HAP-1 (cell line): Measurements from ENCODE around the gene EPHB4.

Experiments used
- DNase-seq, 2 experiments: peaks; one replicate each; pipeline ENCODE4 v3.0.0-alpha.2; 2016 to 2020; ENCODE audit warnings: low spot score in 2 of 2
- H3K27me3 ChIP-seq: fragments of 250-450 bp; sonication (Bioruptor Pico); 2 replicates; pipeline ENCODE4 v1.5.1; 2020; ENCODE audit warnings: low read depth, mild to moderate bottlenecking, moderate library complexity
- H3K36me3 ChIP-seq: fragments of 250-450 bp; sonication (Bioruptor Pico); replicated peaks from 2 replicates; pipeline ENCODE4 v1.5.1; 2020; ENCODE audit warnings: mild to moderate bottlenecking
- H3K4me1 ChIP-seq: fragments of 250-450 bp; sonication (Bioruptor Pico); 2 replicates; pipeline ENCODE4 v1.5.1; 2020; ENCODE audit warnings: mild to moderate bottlenecking
- H3K4me3 ChIP-seq: fragments of 250-450 bp; sonication (Bioruptor Pico); 2 replicates; pipeline ENCODE4 v1.5.1; 2020; ENCODE audit warnings: mild to moderate bottlenecking, moderate library complexity
- H3K9me3 ChIP-seq: fragments of 250-450 bp; sonication (Bioruptor Pico); 2 replicates; pipeline ENCODE4 v1.5.1; 2020; ENCODE audit warnings: mild to moderate bottlenecking, moderate library complexity
- in situ Hi-C: fragments of 300-500 bp; cut with MboI; formaldehyde crosslinking; loops from 3 replicates; pipeline ENCODE4 v1.14.3; 2020; ENCODE audit warnings: low sequenced_read_pairs, inconsistent platforms, mixed read lengths

EPHB4 gene

DNA sequence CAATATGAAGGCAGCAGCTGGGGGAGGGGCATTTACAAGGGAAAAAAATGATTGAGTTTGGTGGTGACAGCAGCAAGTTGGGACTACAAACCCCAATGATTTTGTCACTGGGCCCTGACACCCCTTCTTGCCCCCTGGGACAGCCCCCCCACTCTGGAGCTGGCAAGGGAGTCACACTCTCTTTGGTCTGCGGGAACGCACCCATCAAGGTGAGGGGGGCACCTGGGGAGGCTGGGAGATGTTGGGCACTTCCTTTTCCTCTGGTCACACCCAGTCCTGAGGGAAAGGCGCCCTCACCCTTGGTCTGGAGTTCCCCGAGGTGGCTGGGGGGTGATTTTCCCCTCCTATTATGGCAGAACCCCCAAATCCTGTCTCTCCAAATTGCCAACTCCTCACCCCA, 24.4 kb downstream of the EPHB4 start:
- Histone ChIP-seq H3K27me3 (no peaks in the 10 kb centered on the region), H3K36me3 (peaks cover 39% of the 10 kb centered on the region), H3K4me1 (no peaks in the 10 kb centered on the region), H3K4me3 (no peak overlapping the region), H3K9me3 (no peaks in the 10 kb centered on the region)
- no peak for DNase-seq
- in situ Hi-C loops = no loop called here

DNA sequence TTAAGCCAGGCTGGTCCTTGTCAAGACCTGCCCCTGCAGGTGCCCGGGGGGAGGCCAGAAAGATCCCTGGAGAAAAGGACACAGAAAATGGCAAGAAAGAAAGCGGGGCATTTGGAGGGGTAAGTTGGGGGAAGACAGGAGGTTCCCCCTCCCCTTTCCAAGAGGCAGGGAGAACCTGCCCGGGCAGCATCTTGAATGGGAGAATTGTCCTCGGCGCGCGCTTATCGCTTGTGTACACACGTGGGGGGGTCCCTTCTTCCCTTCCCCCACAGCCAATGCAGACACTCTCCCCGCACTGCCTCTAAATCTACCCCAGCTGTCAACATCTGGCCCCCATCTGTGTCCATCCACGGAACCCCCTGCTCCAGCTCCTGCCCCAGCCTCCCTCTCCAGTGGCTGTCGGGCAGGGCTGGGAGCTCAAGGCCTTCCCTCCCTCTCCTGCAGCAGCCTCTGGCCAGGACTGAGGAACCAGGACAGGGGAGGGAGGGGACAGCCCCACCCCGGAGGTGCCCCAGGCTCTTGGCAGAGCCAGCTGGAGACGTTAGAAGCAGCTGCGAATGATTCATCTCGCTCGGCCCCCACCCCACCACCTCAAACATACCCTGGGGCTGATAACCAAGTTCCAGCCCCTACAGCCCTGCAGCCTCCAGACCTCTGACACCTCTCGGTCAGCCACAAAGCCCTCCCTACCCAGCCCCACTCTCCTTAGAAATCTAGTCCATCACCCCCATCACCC, 25.3 kb downstream of the EPHB4 start:
- Histone ChIP-seq H3K36me3 (peaks cover 36% of the 10 kb centered on the region), H3K4me3 (no peak overlapping the region), H3K4me1 (no peaks in the 10 kb centered on the region), H3K27me3 (no peaks in the 10 kb centered on the region), H3K9me3 (no peaks in the 10 kb centered on the region)
- DNase-seq = no peak
- in situ Hi-C loops = no loop called here

DNA sequence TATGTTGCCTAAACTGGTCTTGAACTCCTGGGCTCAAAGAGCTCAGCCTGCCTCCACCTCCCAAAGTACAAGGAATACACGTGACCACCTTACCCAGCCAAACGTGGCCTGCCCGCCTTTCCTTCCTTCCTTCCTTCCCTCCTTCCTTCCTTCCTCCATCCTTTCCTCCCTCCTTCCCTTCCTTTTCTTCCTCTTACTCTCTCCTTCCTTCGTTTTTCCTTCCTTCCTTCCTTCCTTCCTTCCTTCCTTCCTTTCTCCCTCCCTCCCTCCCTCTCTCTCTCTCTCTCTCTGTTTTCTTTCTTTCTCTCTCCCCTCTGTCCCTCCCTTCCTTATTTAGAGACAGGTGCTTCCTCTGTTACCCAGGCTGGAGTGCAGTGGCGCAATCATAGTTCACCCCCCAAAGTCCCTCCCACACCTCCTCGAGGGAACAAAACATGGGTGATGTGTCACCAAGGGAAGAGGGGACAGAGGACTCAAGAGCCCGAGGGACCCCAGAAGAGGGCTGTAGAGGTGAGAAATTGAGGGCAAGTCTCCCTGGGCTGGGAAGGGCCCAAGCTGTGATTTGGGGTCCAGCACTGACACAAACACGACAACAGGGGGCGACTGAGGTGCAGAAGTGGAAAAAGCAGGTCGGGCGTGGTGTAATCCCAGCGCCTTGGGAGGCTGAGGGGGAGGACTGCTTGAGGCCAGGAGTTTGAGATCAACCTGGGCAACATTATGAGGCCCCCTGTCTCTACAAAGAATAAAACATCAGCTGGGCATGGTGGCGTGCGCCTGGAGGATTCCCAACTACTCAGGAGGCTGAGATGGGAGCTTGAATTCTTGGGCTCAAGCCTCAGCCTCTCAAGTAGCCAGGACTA, 28.1 kb downstream of the EPHB4 start:
- no peaks in the 10 kb centered on the region for H3K9me3 ChIP-seq
- H3K27me3 ChIP-seq = 0 out of 2 replicates have a peak, but pooled peaks cover 3% of the 10 kb centered on the region
- in situ Hi-C loops = no loop called here
- H3K4me1 ChIP-seq = no peaks in the 10 kb centered on the region
- DNase-seq = peak; percentile 24 to 83
- peaks cover 14% of the 10 kb centered on the region for H3K36me3 ChIP-seq
- H3K4me3 ChIP-seq = no peak overlapping the region

- no peaks in the 10 kb centered on the region for H3K36me3 ChIP-seq
- H3K4me1 ChIP-seq = no peaks in the 10 kb centered on the region
- no peak overlapping the region for H3K4me3 ChIP-seq
- no peak for DNase-seq
- no peaks in the 10 kb centered on the region for H3K9me3 ChIP-seq
- peaks cover 3% of the 10 kb centered on the region; the same call in 1 of the 2 replicates for H3K27me3 ChIP-seq
- in situ Hi-C loops = no loop called here
Measured at GRCh38 chr7:100794741-100795140, 32.6 kb downstream of the EPHB4 start.

DNA sequence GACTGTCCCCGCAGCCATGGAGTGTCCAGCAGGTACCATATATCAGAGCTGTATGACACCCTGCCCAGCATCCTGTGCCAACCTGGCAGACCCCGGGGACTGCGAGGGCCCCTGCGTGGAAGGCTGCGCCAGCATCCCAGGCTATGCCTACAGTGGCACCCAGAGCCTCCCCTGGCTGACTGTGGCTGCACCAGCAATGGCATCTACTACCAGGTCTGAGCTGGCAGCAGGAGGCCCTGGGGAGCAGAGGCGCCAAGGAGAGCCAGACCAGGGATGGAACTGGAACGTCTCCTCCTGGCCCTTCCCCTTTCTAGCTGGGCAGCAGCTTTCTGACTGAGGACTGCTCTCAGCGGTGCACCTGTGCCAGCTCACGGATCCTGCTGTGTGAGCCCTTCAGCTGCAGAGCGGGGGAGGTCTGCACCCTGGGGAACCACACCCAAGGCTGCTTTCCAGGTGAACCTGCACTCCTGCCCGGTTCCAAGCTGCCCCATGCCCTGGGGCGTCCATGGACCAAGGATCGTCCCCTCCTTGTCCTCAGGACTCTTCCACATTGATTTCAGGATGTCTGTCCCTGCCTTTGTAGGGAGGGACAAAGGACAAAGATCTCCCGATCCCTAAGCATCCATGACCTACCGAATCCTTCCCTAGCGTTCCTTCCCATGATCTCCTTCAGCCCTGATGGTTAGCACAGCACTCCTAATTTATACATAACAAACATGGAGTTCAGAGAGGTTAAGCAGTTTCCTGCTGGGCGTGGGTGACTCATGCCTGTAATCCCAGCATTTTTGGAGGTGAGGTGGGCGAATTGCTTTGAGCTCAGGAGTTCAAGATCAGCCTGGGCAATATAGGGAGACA, 33.3 kb downstream of the EPHB4 start:
- no peaks in the 10 kb centered on the region for H3K36me3 ChIP-seq
- no peak overlapping the region for H3K4me3 ChIP-seq
- peaks cover 3% of the 10 kb centered on the region; the same call in 1 of the 2 replicates for H3K27me3 ChIP-seq
- H3K9me3 ChIP-seq = no peaks in the 10 kb centered on the region
- no peak for DNase-seq
- in situ Hi-C loops = no loop called here
- no peaks in the 10 kb centered on the region for H3K4me1 ChIP-seq

- no peak overlapping the region for H3K4me3 ChIP-seq
- no peaks in the 10 kb centered on the region for H3K9me3 ChIP-seq
- peaks cover 3% of the 10 kb centered on the region; the same call in 1 of the 2 replicates for H3K27me3 ChIP-seq
- H3K36me3 ChIP-seq = no peaks in the 10 kb centered on the region
- in situ Hi-C loops = no loop called here
- no peaks in the 10 kb centered on the region for H3K4me1 ChIP-seq
- no peak for DNase-seq
Measured at GRCh38 chr7:100791881-100792666, 35.2 kb downstream of the EPHB4 start.

DNA sequence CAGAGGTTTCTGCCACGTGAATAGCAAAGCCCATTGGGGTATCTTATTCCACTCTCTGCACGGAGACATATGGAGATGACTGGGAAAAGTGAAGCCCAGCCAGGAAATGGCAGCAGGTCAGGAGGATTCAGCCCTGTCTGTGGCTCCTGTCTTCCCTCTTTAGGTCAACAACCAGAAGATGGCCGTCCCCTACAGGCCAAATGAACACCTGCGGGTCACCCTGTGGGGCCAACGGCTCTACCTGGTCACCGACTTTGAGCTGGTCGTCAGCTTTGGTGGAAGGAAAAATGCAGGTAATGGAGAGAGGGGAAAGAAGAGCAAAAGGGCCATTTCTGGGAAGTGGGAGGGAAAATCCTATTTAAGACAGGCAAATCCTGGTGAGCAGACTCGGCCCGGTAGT, 38.3 kb downstream of the EPHB4 start:
- no peaks in the 10 kb centered on the region; the same call in 1 of the 2 replicates for H3K27me3 ChIP-seq
- H3K4me1 ChIP-seq = no peaks in the 10 kb centered on the region
- H3K36me3 ChIP-seq = no peaks in the 10 kb centered on the region
- H3K4me3 ChIP-seq = no peak overlapping the region
- DNase-seq = no peak
- no peaks in the 10 kb centered on the region for H3K9me3 ChIP-seq
- in situ Hi-C loops = no loop called here

DNA sequence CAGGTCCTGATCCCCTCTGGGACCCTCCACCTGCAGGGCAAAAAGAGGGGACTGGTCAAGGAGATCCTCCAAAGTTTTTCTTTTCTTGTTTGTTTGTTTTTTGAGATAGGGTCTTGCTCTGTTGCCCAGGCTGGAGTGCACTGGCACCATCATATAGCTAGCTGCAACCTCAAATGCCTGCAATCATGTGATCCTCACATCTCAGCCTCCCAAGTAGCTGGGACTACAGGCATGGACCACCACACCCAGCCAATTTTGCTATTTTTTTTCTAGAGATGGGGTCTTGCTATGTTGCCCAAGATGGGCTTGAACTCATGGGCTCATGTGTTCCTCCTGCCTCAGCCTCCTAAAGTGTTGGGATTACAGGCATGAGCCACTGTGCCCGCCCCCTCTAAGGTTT, 41.0 kb downstream of the EPHB4 start:
- no peaks in the 10 kb centered on the region for H3K4me1 ChIP-seq
- H3K9me3 ChIP-seq = no peaks in the 10 kb centered on the region
- no peak overlapping the region for H3K4me3 ChIP-seq
- in situ Hi-C loops = no loop called here
- no peak for DNase-seq
- no peaks in the 10 kb centered on the region for H3K27me3 ChIP-seq
- no peaks in the 10 kb centered on the region for H3K36me3 ChIP-seq

DNA sequence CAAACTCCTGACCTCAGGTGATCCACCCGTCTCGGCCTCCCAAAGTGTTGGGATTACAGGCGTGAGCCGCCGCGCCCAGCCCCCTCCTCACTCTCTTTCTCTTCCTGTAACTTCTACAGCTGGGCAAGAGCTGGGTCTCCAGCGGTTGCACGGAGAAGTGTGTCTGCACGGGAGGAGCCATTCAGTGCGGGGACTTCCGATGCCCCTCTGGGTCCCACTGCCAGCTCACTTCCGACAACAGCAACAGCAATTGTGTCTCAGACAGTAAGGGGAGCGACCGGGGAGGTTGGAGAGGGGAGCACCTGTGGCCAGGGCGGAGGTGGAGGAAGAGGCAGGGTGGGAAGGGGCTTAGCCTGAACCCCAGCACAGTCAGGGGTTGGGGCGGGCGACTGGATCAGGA, 41.4 kb downstream of the EPHB4 start:
- in situ Hi-C loops = no loop called here
- Histone ChIP-seq H3K4me1 (no peaks in the 10 kb centered on the region), H3K36me3 (no peaks in the 10 kb centered on the region), H3K4me3 (no peak overlapping the region), H3K27me3 (no peaks in the 10 kb centered on the region), H3K9me3 (no peaks in the 10 kb centered on the region)
- DNase-seq = no peak

DNA sequence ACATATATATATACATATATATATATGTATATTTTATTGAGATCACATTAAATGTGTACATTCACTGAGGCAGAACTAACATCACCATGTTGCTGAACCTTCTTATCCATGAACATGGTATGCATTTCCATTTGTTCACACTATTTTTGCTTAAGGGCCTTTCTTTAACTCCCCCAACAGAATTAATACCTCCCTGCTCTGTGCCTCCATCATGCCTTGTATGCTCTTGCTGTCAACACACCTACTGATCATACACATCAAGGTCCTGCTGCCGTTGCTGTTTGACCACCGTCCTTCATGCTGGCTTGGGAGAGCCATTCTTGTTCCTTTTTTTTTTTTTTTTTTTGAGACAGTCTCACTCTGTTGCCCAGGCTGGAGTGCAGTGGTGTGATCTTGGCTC, 43.5 kb downstream of the EPHB4 start:
- Histone ChIP-seq H3K4me3 (no peak overlapping the region), H3K36me3 (no peaks in the 10 kb centered on the region), H3K27me3 (no peaks in the 10 kb centered on the region), H3K4me1 (no peaks in the 10 kb centered on the region), H3K9me3 (no peaks in the 10 kb centered on the region)
- no peak for DNase-seq
- in situ Hi-C loops = no loop called here

- DNase-seq = no peak
- Histone ChIP-seq H3K9me3 (no peaks in the 10 kb centered on the region), H3K27me3 (no peaks in the 10 kb centered on the region), H3K36me3 (no peaks in the 10 kb centered on the region), H3K4me1 (no peaks in the 10 kb centered on the region), H3K4me3 (no peak overlapping the region)
- in situ Hi-C loops = no loop called here
Measured at GRCh38 chr7:100781255-100781654, 46.1 kb downstream of the EPHB4 start.

DNA sequence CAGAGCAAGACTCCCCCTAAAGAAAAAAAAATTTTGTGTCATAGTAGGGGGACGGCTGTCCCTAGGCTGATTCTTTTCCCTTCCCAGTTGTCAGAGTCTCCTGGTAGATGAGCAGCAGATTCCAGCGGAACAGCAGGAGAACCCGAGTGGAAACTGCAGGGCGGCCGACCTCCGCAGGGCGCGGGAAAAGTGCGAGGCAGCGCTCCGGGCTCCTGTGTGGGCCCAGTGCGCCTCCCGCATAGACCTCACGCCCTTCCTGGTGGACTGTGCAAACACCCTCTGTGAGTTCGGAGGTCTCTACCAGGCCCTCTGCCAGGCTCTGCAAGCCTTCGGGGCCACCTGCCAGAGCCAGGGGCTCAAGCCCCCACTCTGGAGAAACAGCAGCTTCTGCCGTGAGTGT, 48.0 kb downstream of the EPHB4 start:
- in situ Hi-C loops = no loop called here
- no peak for DNase-seq
- no peaks in the 10 kb centered on the region for H3K27me3 ChIP-seq
- no peak overlapping the region for H3K4me3 ChIP-seq
- no peaks in the 10 kb centered on the region for H3K4me1 ChIP-seq
- H3K36me3 ChIP-seq = no peaks in the 10 kb centered on the region
- no peaks in the 10 kb centered on the region for H3K9me3 ChIP-seq

- no peak for DNase-seq
- no peaks in the 10 kb centered on the region for H3K27me3 ChIP-seq
- no peaks in the 10 kb centered on the region for H3K36me3 ChIP-seq
- in situ Hi-C loops = no loop called here
- no peaks in the 10 kb centered on the region for H3K4me1 ChIP-seq
- no peak overlapping the region for H3K4me3 ChIP-seq
- no peaks in the 10 kb centered on the region for H3K9me3 ChIP-seq
Measured at GRCh38 chr7:100778061-100778621, 49.2 kb downstream of the EPHB4 start.
